WTC11 (cell line): ENCODE results near the gene POU5F1.

ENCODE experiments used
- ATF2 ChIP-seq: sonication (generic); formaldehyde crosslinking; IDR thresholded peaks from 2 replicates; pipeline ENCODE4 v1.8.1; 2022; ENCODE audit warnings: low read depth, missing genetic modification reagents, borderline replicate concordance
- ATF3 ChIP-seq: sonication (generic); formaldehyde crosslinking; conservative IDR thresholded peaks from 2 replicates; pipeline ENCODE4 v1.8.1; 2022; ENCODE audit warnings: mild to moderate bottlenecking, missing genetic modification reagents
- CBFB ChIP-seq: sonication (generic); formaldehyde crosslinking; IDR thresholded peaks from 2 replicates; pipeline ENCODE4 v1.8.1; 2022; ENCODE audit warnings: mild to moderate bottlenecking, low read depth, missing genetic modification reagents
- CREB1 ChIP-seq: sonication (generic); formaldehyde crosslinking; IDR thresholded peaks from 2 replicates; pipeline ENCODE4 v1.8.0; 2023; ENCODE audit warnings: mild to moderate bottlenecking, missing genetic modification reagents
- CTCF ChIP-seq: fragments of 200-600 bp; IDR thresholded peaks from 2 replicates; pipeline ENCODE4 v1.8.0; 2022; ENCODE audit warnings: antibody characterized with exemption
- ELF4 ChIP-seq: sonication (generic); formaldehyde crosslinking; IDR thresholded peaks from 2 replicates; pipeline ENCODE4 v1.8.1; 2022; ENCODE audit warnings: low read depth, mild to moderate bottlenecking, moderate library complexity, missing genetic modification reagents
- MAX ChIP-seq: sonication (generic); formaldehyde crosslinking; IDR thresholded peaks from 2 replicates; pipeline ENCODE4 v1.8.0; 2022; ENCODE audit warnings: mild to moderate bottlenecking, missing genetic modification reagents
- MLX ChIP-seq: sonication (generic); formaldehyde crosslinking; IDR thresholded peaks from 2 replicates; pipeline ENCODE4 v1.8.1; 2023; ENCODE audit warnings: mild to moderate bottlenecking, missing genetic modification reagents, moderate library complexity
- NR2C2 ChIP-seq: sonication (generic); formaldehyde crosslinking; IDR thresholded peaks from 2 replicates; pipeline ENCODE4 v1.8.0; 2022; ENCODE audit warnings: mild to moderate bottlenecking, missing genetic modification reagents
- SP1 ChIP-seq: sonication (generic); formaldehyde crosslinking; conservative IDR thresholded peaks from 2 replicates; pipeline ENCODE4 v1.8.1; 2022; ENCODE audit warnings: missing genetic modification reagents
- TEAD4 ChIP-seq: sonication (generic); formaldehyde crosslinking; IDR thresholded peaks from 2 replicates; pipeline ENCODE4 v1.8.0; 2022; ENCODE audit warnings: mild to moderate bottlenecking, missing genetic modification reagents

- no peak for TF ChIP-seq NR2C2 (CRISPR knock-in tag)
- no peak for TF ChIP-seq CREB1
- TF ChIP-seq ELF4 = no peak
- no peak for TF ChIP-seq CTCF
- no peak for TF ChIP-seq TEAD4 (CRISPR knock-in tag)
- no peak for TF ChIP-seq MAX (CRISPR knock-in tag)
- TF ChIP-seq CBFB (CRISPR knock-in tag) = no peak
- TF ChIP-seq ATF2 = no peak
- no peak for TF ChIP-seq MLX (CRISPR knock-in tag)
- TF ChIP-seq SP1 = no peak
- TF ChIP-seq ATF3 (CRISPR knock-in tag) = no peak
These were observed 31.5 kb downstream of the POU5F1 start, which contains the start of gene PSORS1C2 for GRCh38 chr6:31138982-31139381.
